ENCODE results near the gene PCBP3. TPM values are rescaled to one million over a fixed set of nuclear protein-coding genes. Genes with fewer than 3 reads are reported as not detected.
"Not testable (repeated sequence)": the region's sequence is repeated elsewhere in the genome, so short reads cannot be mapped to it uniquely, and the experiment has no call there.

The PCBP3 gene
- total RNA-seq, 1 donor from 2014 or later = 9.7 TPM

DNA sequence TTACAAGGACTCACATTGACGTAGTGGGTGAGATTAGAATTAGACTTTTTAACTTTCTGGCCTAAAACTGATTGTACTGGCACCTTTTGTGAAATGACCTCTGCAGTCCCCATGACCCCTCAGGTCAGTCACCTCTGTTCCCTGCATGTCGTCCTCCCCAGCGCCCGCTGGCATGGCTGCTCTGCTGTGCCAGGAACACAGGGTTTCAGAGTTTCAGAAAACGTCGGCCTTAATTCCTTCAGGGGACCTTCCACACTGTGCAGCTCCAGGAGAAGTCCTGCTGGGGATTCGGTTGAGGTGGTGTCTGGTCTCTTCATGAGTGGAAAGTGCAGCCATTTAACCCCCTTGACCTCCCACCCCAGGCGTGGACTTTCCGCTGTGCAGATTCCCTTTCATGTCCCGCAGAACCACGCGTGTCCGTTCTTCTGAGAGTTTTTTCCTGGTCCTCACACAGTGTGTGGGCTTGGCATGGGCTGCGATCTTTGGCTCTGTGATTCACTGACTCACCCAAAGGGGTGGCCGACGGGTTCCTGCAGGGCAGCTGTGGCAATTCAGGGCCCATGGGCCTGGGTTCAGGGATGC, 179.7 kb downstream of the PCBP3 start:
- no peak overlapping the region for H3K4me3 Mint-ChIP-seq
- intact Hi-C loops (cut with micrococcal nuclease) = loop anchor here (10.0 kb wide), 1 partner anchor 378 kb away; no protein-coding TSS in a partner anchor
- peaks cover 2% of the 10 kb centered on the region for H3K36me3 Mint-ChIP-seq (ENCODE audit: low read depth)
- no peaks in the 10 kb centered on the region for H3K9me3 Mint-ChIP-seq
- H3K4me1 Mint-ChIP-seq = peaks cover 41% of the 10 kb centered on the region
- H3K27ac Mint-ChIP-seq = no peak overlapping the region
- DNase-seq = no peak
- H3K27me3 Mint-ChIP-seq = no peaks in the 10 kb centered on the region

DNA sequence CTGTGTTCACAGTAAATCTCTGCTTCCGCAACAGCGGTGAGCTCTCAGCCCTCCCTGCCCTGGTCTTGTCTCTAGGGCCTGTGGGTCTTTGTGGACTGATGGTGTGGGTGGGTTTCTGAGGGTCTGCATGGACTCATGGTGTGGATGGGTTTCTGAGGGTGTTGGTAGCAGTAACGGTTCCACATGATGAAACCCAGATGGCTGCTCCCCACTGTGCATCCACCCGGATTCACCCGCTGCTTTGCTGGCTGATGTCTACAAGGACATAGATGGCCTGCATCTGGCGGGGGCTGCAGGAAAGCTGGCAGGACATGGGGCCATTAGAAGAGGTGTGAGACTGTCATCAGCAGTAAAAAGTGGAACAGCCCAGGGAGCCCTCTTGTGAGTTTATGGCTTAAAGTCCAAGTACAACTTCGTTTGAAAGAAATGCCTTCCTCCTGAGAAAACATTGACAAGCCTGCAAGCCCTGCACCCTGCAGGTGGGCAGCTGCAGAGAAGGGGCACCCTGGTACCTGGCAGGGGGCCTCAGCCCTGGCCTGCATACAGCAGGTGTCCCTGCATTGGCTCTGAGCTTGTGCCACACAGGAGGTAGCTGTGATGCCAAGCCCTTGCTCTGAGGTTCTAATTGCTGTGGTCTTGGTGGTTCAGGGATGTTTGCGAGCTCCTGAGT, 181.2 kb downstream of the PCBP3 start:
- no peaks in the 10 kb centered on the region for H3K36me3 Mint-ChIP-seq (ENCODE audit: low read depth)
- intact Hi-C loops (cut with micrococcal nuclease) = loop anchor here (10.0 kb wide), 1 partner anchor 380 kb away; no protein-coding TSS in a partner anchor
- no peaks in the 10 kb centered on the region for H3K9me3 Mint-ChIP-seq
- no peak for DNase-seq
- H3K27me3 Mint-ChIP-seq = no peaks in the 10 kb centered on the region
- H3K27ac Mint-ChIP-seq = no peak overlapping the region
- H3K4me1 Mint-ChIP-seq = peaks cover 27% of the 10 kb centered on the region
- no peak overlapping the region for H3K4me3 Mint-ChIP-seq

DNA sequence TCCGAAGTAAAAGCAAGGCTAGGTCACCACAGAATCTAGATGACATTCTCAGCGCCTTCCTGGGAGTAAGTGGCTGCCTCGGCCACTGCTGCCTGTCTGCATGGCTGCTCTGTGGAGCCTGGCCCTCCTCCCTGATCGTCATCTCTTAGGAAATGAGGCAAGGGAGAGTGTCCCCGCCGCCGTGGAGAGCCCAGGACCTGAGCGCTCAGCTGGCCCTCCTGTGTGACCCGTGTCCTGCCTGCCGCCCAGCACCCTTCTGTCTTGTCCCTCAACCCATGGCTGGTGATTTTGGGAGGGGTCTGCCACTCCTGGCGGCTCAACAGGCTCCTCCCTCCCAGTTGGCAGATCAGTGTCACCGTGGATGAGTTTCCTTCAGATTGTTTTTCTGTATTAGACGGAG, 181.7 kb downstream of the PCBP3 start:
- no peaks in the 10 kb centered on the region for H3K9me3 Mint-ChIP-seq
- no peaks in the 10 kb centered on the region for H3K27me3 Mint-ChIP-seq
- H3K4me1 Mint-ChIP-seq = peaks cover 23% of the 10 kb centered on the region
- no peak for DNase-seq
- no peak overlapping the region for H3K27ac Mint-ChIP-seq
- intact Hi-C loops (cut with micrococcal nuclease) = loop anchor here (10.0 kb wide), 1 partner anchor 380 kb away; no protein-coding TSS in a partner anchor
- H3K4me3 Mint-ChIP-seq = no peak overlapping the region
- no peaks in the 10 kb centered on the region for H3K36me3 Mint-ChIP-seq (ENCODE audit: low read depth)

DNA sequence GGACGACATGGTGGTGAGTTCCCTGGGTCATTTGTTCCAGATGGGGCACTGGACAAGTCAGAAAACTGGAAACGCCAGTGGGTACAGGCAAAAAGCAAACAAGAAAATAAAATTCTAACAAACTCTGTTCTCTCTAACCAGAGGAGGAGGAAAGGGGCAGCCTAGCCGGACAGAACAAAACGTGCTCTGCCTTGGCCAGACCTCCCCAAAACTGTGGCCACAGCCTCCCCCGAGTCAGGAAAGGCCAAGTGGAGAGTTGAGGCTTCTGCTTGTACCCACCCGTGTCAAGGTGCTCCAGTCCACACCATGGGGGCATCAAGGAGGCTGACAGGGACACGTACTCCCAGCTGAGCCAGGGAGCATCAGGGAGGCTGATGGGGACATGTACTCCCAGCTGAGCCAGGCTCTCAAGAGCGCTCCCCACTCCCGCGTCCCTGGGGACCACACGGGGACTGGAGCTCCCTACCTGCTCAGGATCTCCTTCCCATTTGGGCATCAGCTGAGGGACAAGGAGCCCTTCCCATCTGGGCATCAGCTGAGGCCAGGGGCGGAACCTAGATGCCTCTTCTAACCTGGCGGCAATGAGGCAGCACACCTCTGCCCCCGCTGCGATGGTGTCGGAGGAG, 183.3 kb downstream of the PCBP3 start:
- intact Hi-C loops (cut with micrococcal nuclease) = loop anchor here (10.0 kb wide), 1 partner anchor 382 kb away; no protein-coding TSS in a partner anchor
- peak overlapping the region; percentile 38 for H3K27ac Mint-ChIP-seq
- H3K9me3 Mint-ChIP-seq = no peaks in the 10 kb centered on the region
- peaks cover 11% of the 10 kb centered on the region for H3K4me1 Mint-ChIP-seq
- H3K27me3 Mint-ChIP-seq = no peaks in the 10 kb centered on the region
- H3K36me3 Mint-ChIP-seq (ENCODE audit: low read depth) = peaks cover 2% of the 10 kb centered on the region
- H3K4me3 Mint-ChIP-seq = peak overlapping the region; percentile 62
- DNase-seq = no peak

DNA sequence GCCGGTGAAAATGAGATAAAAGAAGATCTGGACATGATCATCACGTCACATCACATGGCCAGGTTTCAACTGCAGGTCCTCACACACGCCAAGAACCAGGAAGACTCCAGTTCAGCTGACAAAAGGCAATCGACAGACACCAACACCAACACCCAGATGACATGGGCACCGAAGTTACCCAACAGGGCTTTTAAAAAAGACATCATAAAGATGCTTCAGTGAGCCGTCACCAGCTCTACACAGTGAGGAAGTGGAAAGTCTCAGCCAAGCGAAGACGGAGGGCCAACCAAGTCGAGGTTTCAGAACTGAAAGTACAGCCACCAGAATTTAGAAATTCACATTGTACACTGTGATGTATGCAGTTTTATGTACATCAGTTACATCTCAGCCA, 183.8 kb downstream of the PCBP3 start:
- Mint-ChIP-seq H3K27ac (peak overlapping the region; percentile 38), H3K27me3 (no peaks in the 10 kb centered on the region), H3K36me3 (ENCODE audit: low read depth) (peaks cover 2% of the 10 kb centered on the region), H3K4me3 (peak overlapping the region; percentile 62), H3K4me1 (peaks cover 10% of the 10 kb centered on the region), H3K9me3 (no peaks in the 10 kb centered on the region)
- intact Hi-C loops (cut with micrococcal nuclease) = loop anchor here (10.0 kb wide), 1 partner anchor 382 kb away; no protein-coding TSS in a partner anchor
- DNase-seq = peak; percentile 77

DNA sequence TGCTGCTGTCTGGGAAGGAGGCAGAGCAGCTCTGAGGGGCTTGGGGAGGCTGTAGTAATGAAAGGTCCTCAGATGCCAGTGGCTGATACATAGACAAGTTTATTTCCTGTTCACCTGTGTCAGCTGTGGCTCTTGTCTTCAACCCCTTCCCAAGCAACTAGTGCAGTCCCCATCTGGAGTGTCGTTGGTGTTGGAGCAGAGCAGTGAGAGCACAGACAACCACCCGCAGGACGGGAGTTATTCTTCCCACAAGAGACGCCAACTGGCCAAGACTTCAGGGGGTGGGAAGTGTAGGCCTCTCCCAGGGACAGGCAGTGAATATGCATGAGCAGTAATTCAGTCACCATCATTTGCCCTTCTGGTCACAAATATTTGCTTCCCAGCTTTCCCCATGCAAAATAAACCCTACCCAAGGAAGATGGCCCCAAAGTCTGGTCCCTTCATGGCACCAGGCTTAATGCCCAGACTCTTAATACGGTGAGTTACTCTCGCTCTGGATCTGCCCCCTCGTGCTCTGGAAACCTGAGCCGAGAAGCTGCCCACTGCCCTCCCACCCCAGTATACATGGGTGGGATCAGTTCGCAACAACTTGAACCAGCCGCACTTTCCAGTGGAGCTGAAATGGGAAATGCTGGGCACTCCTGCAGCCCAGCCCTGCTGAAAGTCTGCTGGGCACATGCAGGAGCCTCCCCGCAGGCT, 184.5 kb downstream of the PCBP3 start:
- H3K4me3 Mint-ChIP-seq = peak overlapping the region; percentile 62
- DNase-seq = peak; percentile 55
- peaks cover 2% of the 10 kb centered on the region for H3K36me3 Mint-ChIP-seq (ENCODE audit: low read depth)
- peak overlapping the region; percentile 38 for H3K27ac Mint-ChIP-seq
- H3K27me3 Mint-ChIP-seq = no peaks in the 10 kb centered on the region
- intact Hi-C loops (cut with micrococcal nuclease) = loop anchor here (10.0 kb wide), 1 partner anchor 383 kb away; no protein-coding TSS in a partner anchor
- peaks cover 10% of the 10 kb centered on the region for H3K4me1 Mint-ChIP-seq
- peaks cover 4% of the 10 kb centered on the region for H3K9me3 Mint-ChIP-seq

DNA sequence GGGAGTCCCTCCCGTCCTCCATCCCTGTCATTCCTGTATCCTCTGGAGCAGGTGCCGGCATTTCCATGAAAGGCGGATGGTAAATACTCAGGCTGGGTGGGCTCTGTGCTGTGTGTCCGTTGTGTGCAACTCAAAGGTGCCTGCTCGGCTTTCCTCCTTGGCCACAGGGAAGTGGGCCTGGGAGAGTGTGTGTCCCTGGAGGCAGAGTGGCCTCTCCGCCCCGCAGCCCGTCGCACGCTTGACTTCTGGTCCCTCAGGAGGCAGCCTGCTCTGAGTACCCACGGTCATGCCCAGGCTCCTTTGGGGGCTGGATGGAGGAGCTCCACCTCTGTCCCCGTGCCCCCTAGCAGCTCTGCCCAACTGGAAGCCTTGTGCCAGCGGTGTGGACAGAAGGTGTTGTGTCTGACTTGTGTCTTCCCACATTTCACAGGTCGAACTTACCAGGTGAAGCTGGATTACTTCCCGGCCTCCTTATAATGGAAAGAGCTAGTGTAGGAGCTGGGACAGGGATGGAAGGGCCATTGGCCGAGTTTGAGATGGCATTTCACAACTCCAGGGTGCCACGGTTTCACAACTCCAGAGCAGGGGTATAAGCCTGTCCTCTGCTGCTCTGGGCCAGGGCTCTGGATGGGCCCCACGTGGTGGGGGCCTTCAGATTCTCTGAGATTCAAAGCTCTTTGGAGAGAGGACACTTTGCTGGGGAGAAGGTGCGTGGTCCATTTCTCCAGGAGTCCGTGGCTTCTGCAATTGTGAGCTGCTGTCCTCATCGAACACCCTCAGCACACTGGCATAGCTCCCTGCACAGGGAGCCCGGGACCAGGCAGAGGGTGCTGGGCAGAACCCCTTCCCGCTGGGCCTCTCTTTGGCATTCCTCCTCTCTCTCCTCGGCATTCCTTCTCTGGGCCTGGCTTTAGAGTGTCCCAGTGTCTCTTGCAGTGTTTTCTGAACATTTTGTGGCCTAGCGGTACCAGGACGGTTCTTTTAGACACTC, 185.3 kb downstream of the PCBP3 start:
- no peak overlapping the region for H3K27ac Mint-ChIP-seq
- intact Hi-C loops (cut with micrococcal nuclease) = loop anchor here (10.0 kb wide), 1 partner anchor 384 kb away; no protein-coding TSS in a partner anchor

DNA sequence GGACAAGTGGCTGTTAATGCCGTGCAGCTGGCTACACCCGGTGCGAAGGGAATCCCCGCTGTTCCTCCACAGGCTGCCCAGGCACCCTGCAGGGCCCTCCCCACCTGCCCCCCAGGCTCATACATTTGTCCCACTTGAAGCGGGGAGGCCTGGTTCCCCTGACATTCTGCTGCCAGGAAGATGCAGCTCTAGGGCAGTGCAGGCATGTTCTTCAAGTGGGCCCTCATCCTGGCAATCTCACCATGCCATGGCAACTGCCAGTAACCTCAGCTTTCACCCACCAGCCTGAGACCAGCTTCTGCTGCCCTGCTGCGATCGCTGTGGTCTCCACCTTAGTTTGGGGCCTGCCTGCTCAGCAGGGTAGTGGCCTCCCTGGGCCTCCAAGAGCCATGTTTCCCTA, 186.1 kb downstream of the PCBP3 start:
- H3K27me3 Mint-ChIP-seq = no peaks in the 10 kb centered on the region
- peaks cover 2% of the 10 kb centered on the region for H3K36me3 Mint-ChIP-seq (ENCODE audit: low read depth)
- DNase-seq = peak; percentile 52
- intact Hi-C loops (cut with micrococcal nuclease) = loop anchor here (10.0 kb wide), 1 partner anchor 385 kb away; no protein-coding TSS in a partner anchor
- H3K4me1 Mint-ChIP-seq = peaks cover 10% of the 10 kb centered on the region
- no peak overlapping the region for H3K4me3 Mint-ChIP-seq
- H3K27ac Mint-ChIP-seq = no peak overlapping the region
- H3K9me3 Mint-ChIP-seq = peaks cover 4% of the 10 kb centered on the region

More for the DNA sequence above, 185.3 kb downstream of the PCBP3 start:
- peaks cover 4% of the 10 kb centered on the region for H3K9me3 Mint-ChIP-seq
- no peak overlapping the region for H3K4me3 Mint-ChIP-seq
- peak; percentile 51 for DNase-seq
- peaks cover 10% of the 10 kb centered on the region for H3K4me1 Mint-ChIP-seq
- peaks cover 2% of the 10 kb centered on the region for H3K36me3 Mint-ChIP-seq (ENCODE audit: low read depth)
- H3K27me3 Mint-ChIP-seq = no peaks in the 10 kb centered on the region

DNA sequence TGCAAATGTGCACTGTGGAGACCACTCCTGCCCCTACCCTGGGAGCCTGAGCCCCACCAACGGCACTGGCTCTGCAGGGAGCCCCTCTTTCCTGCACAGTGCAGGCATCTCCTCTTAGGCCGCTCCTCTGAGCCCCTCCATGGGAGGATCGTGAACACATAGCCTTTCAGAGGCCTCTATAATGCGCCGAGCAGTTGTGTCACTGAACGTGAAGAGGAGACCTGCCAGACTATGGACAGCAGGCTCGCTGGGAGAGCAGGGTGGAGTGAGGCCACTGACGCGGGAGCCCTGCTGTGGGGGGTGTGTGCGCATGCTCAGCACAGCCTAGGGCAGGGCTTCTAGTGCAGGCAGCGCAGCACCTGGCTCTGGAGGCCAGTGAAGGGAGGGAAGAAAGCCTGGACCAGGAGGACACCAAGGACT, 186.7 kb downstream of the PCBP3 start:
- Mint-ChIP-seq H3K4me3 (no peak overlapping the region), H3K27me3 (no peaks in the 10 kb centered on the region), H3K36me3 (ENCODE audit: low read depth) (peaks cover 2% of the 10 kb centered on the region), H3K4me1 (peaks cover 10% of the 10 kb centered on the region), H3K27ac (no peak overlapping the region), H3K9me3 (peaks cover 4% of the 10 kb centered on the region)
- DNase-seq = no peak
- intact Hi-C loops (cut with micrococcal nuclease) = no loop called here

DNA sequence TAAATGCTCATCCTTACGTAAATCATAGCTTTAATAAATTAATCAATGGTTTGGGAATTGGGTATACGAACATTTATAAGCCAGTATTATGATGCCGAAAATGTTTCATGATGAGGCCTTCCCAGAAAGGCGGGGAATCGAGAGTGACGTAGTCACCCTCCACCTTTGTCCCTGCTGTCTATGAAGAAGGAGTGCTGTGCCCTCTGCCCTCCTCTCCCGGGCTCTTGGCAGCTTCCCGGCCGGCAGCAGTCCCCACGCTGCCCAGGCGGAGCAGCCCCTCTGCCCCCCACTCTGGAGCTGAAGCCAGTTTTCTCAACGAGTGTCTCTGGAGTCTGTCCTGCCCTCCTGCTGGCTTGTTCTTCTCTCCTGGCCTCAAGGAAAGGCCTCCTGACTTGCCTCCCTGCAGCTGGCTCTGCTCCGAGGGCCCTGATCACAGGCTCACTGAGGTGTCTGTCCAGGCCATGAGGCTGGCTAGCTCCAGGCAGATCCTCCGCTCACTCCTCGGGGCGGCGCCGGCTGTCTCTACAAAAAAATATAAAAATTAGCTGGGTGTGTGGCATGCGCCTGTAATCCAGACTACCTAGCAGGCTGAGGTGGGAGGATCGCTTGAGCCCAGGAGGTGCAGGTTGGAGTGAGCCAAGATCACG, 187.3 kb downstream of the PCBP3 start:
- Mint-ChIP-seq H3K4me1 (peaks cover 10% of the 10 kb centered on the region), H3K4me3 (no peak overlapping the region)

DNA sequence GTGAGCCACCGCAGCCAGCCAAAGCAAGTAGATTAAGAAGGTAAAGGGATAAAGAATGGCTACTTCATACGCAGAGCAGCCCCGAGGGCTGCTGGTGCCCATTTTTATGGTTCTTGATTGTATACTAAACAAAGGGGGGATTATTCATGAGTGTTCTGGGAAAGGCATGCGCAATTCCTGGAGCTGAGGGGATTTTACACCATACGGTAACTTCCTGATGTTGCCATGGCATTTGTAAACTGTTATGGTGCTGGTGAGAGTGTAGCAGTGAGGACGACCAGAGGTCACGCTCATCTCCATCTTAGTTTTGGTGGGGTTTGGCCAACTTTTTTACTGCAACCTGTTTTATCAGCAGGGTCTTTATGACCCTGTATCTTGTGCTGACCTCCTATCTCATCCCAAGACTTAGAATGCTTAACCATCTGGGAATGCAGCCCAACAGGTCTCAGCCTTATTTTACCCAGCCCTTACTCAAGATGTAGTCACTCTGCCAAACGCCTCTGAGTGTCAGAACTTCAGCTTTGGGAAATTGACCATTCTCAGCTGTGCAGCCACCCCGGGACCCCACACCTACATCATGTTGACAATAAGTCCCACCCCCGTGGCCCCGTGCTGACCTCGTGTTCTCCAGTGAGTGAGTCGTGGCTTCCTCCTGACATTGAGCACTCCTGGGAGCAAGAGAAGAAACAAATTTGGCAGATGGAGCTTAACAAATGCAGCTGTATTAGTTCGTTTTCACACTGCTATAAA, 188.6 kb downstream of the PCBP3 start:
- Mint-ChIP-seq H3K36me3 (ENCODE audit: low read depth) (peaks cover 2% of the 10 kb centered on the region), H3K4me3 (no peak overlapping the region), H3K27me3 (no peaks in the 10 kb centered on the region), H3K4me1 (peaks cover 8% of the 10 kb centered on the region), H3K9me3 (peaks cover 4% of the 10 kb centered on the region), H3K27ac (no peak overlapping the region)
- no peak for DNase-seq
- intact Hi-C loops (cut with micrococcal nuclease) = no loop called here

More for the DNA sequence above, 187.3 kb downstream of the PCBP3 start:
- DNase-seq = no peak
- peaks cover 4% of the 10 kb centered on the region for H3K9me3 Mint-ChIP-seq
- intact Hi-C loops (cut with micrococcal nuclease) = no loop called here
- peaks cover 2% of the 10 kb centered on the region for H3K36me3 Mint-ChIP-seq (ENCODE audit: low read depth)
- no peak overlapping the region for H3K27ac Mint-ChIP-seq
- H3K27me3 Mint-ChIP-seq = no peaks in the 10 kb centered on the region

DNA sequence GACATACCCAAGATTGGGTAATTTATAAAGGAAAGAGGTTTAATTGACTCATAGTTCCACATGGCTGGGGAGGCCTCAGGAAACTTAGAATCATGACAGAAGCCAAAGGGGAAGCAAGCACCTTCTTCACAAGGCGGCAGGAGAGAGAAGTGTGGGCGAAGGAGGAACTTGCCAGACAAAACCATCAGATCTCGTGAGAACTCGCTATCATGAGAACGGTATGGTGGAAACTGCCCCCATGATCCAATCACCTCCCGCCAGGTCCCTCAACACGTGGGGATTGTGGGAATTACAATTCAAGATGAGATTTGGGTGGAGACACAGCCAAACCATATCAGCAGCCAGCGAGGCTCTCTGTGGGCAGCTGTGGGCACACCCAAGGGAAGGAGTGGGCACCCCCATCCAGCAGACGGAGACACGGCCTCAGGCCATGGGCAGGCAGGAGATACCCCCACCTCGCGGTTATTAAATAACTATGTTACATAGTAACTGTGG, 189.3 kb downstream of the PCBP3 start:
- H3K27me3 Mint-ChIP-seq; DNase-seq; H3K4me3 Mint-ChIP-seq; H3K27ac Mint-ChIP-seq; H3K36me3 Mint-ChIP-seq (ENCODE audit: low read depth); H3K4me1 Mint-ChIP-seq; intact Hi-C loops (cut with micrococcal nuclease); H3K9me3 Mint-ChIP-seq: not testable (repeated sequence)

Data from activated CD4-positive, alpha-beta T cell treated with anti-CD3 and anti-CD28 coated beads, Interleukin-2, amount 10 ng/mL, durations not matched to agents 24 days and 14 days (primary cell).